Activated T-cell treated with anti-CD3 and anti-CD28 coated beads for 4 hours (primary cell): ENCODE results near the gene KAT6B.
"Not testable (repeated sequence)": the region's sequence is repeated elsewhere in the genome, so short reads cannot be mapped to it uniquely, and the experiment has no call there.

Experiments used
- DNase-seq: peaks from one replicate; pipeline ENCODE4 v3.0.0-alpha.2; 2020

Gene KAT6B

DNA sequence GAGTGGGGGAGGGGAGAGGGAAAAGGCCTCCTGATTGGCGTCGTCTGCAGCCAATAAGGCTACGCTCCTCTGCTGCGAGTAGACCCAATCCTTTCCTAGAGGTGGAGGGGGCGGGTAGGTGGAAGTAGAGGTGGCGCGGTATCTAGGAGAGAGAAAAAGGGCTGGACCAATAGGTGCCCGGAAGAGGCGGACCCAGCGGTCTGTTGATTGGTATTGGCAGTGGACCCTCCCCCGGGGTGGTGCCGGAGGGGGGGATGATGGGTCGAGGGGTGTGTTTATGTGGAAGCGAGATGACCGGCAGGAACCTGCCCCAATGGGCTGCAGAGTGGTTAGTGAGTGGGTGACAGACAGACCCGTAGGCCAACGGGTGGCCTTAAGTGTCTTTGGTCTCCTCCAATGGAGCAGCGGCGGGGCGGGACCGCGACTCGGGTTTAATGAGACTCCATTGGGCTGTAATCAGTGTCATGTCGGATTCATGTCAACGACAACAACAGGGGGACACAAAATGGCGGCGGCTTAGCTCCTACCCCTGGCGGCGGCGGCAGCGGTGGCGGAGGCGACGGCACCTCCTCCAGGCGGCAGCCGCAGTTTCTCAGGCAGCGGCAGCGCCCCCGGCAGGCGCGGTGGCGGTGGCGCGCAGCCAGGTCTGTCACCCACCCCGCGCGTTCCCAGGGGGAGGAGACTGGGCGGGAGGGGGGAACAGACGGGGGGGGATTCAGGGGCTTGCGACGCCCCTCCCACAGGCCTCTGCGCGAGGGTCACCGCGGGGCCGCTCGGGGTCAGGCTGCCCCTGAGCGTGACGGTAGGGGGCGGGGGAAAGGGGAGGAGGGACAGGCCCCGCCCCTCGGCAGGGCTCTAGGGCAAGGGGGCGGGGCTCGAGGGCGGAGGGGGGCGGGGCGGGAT is at the start of gene KAT6B:
Gene KAT6B (plus strand): TSS at position 459 of the 903 bp plus-strand sequence. CDS start 16,258 bp downstream, outside the sequence.
- DNase-seq: peak; percentile 100

DNA sequence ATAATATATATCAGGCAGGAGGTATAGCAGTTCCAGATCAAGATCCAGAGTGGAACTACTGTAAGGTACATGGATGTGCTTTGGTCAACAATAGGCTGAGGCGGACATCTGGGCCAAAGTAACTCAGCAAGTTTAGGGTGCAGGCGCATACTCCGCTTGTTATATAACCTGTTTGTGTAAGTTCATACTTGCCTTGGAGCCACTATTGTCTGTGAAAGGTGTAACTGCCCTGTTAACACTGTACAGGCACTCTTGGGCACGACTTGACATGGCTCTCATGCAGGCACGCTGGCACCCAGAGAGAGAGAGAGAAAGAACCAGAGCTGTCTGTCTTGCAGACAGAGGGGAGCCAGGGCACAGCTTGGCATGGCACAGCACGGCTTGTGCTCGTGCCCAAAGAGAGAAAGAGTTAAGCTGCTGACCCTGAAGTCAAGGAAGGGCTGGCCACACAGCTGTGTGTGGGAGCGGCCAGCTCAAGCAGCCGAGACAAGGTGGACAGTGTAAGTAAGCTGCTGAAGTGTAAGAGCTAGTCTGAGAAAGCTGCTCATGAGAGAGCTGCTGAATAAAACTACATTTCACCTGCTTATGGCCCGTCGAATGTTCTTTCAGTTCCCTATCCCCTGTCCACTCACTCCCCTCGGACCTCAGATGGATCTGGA is 47.8 kb upstream of the KAT6B start:
- DNase-seq: no peak

DNA sequence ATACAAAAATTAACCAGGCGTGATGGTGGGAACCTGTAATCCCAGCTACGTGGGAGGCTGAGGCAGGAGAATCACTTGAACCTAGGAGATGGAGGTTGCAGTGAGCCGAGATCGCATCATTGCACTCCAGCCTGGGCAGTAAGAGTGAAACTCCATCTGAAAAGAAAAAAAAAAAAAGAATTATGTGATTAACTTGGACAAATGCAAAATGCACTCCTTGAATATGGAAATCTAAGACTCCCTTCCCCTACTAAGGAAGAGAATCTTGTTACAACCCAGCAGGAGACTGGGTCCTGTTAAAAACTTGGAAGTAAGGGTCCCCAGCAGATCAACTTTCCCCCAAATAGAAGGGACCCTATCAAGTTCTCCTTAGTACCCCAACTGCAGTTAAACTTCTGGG is 44.5 kb upstream of the KAT6B start:
- not testable (repeated sequence) for DNase-seq

DNA sequence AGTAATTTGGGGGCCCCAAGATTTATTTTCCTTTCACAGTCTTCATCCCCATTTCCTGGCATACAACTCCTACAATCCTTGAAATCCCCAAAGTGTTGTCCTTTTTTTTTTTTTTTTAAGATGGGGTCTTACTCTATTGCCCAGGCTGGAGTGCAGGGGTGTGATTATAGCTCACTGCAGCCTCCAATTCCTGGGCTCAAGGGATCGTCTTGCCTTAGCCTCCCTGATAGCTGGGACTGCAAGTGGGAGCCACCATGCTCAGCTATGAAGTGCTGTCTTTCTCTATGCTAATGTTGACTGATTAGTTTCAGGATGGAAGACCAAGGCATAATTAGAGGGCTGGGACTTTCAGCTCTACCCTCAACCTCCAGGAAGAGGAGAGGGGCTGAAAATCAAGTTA is 41.9 kb upstream of the KAT6B start:
- no peak for DNase-seq

- no peak for DNase-seq
Observed at GRCh38 chr10:74786126-74786525, 40.3 kb upstream of the KAT6B start.

DNA sequence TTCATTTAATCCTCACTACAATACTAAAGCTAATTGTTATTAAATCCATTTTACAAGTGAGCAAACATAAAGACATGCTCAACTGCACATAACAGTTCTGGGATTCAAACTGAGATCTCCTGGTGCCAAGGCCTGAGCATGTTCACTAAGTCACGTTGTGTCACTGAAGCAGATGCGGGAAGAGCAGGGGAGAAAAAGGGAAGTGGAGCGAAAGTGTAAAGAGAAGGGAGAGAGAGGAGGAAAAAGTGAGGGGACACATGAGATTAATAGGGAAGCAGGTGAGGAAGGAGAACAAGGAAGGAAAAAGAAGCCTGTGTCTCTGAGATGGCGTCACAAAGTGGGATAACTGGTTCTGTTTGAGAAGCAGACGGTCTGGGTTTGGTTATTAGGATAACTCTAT is 38.9 kb upstream of the KAT6B start:
- DNase-seq: no peak

- not testable (repeated sequence) for DNase-seq
Observed at GRCh38 chr10:74791979-74792378, 34.4 kb upstream of the KAT6B start.

GRCh38 chr10:74792726-74793125 is 33.7 kb upstream of the KAT6B start:
- no peak for DNase-seq

- not testable (repeated sequence) for DNase-seq
Observed at GRCh38 chr10:74793240-74793639, 33.2 kb upstream of the KAT6B start.

- no peak for DNase-seq
Observed at GRCh38 chr10:74794531-74794930, 31.9 kb upstream of the KAT6B start.

GRCh38 chr10:74797550-74797949 is 28.9 kb upstream of the KAT6B start:
- no peak for DNase-seq

DNA sequence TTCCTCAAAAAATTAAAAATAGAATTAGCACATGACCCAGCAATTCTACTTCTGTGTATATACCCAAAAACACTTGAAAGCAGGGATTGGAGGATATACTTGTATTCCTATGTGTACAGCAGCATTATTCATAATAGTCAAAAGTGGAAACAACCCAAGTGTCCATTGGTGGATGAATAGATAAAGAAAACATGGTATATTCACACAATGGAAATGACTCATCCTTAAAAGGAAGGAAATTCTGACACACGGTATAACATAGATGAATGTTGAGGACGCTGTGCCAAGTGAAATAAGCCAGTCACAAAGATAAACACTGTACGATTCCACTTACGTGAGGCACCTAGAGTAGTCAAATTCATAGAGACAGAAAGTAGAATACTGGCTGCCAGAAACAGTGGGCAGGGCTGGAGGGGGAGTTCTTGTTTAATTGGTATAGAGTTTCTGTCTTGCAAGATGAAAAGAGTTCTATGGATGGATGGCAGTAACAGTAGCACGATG is 26.6 kb upstream of the KAT6B start:
- no peak for DNase-seq

- no peak for DNase-seq
Observed at GRCh38 chr10:74801447-74801846, 25.0 kb upstream of the KAT6B start.

- no peak for DNase-seq
Observed at GRCh38 chr10:74808501-74808900, 17.9 kb upstream of the KAT6B start.

DNA sequence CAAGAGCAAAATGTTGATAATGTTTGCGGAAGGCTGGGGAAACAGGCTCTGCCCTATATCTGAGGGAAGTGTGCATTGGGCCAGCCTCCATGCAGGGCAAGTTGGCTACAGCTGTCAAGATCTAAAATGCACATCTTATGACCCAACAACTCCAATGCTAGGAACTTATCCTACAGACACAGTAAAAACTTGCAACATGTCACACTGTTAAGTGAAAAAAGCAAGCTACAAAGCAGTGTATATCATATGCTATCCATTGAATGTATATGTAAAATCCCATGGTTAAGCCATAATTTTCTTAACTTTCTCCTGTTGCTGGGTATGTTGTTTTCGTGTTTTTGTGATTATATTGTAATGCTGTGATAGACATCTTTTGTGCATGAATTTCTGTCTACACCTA is 16.3 kb upstream of the KAT6B start:
- DNase-seq: no peak

GRCh38 chr10:74813381-74814259 is 12.8 kb upstream of the KAT6B start:
- no peak for DNase-seq

GRCh38 chr10:74814797-74815196 is 11.6 kb upstream of the KAT6B start:
- DNase-seq: no peak

DNA sequence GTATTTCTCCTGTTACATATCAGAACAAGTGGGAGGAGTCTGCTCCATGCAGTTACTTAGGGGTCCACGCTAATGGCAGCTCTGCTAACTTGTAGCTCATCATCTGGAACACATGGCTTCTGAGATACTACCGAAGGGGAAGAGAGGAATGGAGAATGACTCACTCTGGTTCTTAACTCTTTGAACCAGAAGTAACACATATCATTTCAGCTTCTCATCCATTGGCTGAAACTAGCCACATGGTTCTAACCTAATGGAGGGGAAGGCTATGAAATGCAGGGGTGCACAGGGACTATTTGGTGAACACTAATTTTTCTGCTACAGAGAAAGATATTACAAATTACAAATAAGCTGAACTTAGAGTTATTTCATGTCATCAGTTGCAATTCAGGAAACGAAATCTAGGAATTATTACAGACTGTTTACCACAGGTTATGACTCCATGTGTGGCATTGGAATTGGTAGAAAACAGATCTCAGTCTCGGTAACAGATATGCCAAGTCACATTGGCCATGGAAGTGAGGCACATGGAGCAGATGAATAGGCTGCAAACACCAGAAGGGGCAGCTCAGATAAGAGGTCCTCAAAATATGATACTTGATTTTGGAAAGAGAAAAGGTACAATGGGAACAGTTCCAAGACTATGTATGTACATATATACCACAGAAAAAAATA is 9.4 kb upstream of the KAT6B start:
- DNase-seq: no peak

DNA sequence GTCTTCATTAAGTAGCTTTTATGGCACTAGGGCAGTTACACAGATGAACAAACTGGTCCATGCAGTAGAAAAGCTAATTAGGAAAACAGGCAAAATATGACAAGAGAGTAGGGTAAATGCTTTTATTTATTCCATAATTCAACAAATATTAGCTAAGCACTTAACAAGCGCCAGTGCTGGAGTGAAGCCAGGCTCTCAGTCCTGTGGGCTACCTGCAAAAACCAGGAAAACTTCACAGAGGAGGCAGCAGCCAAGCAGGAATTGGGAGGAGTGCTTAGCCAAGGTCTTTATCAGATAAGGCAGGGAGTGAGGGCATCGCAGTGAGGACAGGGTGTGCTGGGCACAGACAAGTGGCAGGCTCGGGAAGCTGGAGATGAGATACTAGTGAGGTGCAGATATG is 4.9 kb upstream of the KAT6B start:
- no peak for DNase-seq

- DNase-seq: no peak
Observed at GRCh38 chr10:74822101-74822500, 4.3 kb upstream of the KAT6B start.

- no peak for DNase-seq
Observed at GRCh38 chr10:74822521-74823089, 3.8 kb upstream of the KAT6B start.

GRCh38 chr10:74823791-74824183 is 2.6 kb upstream of the KAT6B start:
- DNase-seq: no peak
